Measurements from ENCODE around the gene DNAL1.

Gene DNAL1

DNA sequence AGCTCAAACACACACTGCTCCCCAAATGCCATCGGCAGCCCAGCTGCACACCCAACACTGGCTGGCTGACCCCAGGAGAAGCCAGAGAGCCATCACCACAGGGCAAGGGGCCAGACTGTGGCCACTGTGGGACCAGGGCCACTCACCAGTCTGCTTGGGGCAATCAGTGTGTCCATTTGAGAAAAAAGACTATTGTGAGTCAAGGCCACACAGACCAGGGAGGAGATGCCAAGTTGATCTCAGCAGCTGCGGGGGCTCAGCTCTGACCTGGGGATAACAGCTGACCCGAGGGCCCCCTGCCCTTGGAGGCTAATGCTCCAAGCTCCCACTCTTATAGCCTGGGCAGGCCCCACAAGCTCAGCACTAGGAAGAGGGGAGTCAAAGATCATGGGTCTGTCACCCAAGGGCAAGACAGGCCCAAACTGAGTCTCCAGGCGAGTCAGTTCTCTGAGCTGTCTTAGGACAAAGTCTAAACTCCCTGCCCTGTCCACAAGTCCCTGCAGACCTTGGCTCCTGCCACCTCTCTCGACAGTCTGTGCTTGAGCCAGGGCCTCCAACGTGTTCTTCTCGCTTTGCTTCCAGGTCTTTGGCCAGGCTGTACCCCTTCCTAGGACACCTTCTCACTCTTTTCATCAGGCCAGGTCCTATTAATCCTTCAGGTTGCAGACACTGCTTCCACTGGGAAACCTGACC lies 99.5 kb downstream of the DNAL1 start:
- no peak for DNase-seq (ENCODE audit: low spot score)

DNA sequence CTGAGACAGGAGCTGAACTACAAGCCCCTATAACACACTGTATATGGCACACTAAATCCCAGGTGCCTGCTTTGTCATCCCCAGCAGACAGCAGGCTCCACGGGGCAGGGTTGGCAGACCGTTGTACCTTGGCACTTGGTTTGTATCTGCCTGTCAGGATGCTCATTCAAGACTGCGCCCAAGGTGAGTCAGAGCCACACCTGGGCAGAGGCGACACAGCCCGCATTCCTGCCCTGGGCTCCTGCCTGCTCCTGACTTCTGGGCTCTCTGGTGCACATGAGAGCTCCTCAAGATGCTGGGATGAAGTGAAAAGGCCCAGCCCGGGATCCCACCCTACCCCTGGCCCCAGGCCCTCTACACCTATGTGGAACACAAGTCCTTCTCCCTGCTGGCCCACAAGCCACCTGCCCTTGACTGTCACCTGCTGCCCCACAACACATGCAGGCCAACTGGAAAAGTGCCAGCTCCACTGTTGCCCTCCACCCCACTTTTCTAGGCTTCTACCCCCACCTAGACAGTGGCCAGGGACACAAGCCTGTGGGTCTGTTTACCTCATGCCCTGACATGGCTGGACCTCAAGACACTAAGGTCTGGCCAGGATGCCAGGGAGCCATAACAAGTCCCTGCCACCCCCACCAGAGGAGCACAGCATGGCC lies 100.2 kb downstream of the DNAL1 start:
- DNase-seq (ENCODE audit: low spot score): no peak

DNA sequence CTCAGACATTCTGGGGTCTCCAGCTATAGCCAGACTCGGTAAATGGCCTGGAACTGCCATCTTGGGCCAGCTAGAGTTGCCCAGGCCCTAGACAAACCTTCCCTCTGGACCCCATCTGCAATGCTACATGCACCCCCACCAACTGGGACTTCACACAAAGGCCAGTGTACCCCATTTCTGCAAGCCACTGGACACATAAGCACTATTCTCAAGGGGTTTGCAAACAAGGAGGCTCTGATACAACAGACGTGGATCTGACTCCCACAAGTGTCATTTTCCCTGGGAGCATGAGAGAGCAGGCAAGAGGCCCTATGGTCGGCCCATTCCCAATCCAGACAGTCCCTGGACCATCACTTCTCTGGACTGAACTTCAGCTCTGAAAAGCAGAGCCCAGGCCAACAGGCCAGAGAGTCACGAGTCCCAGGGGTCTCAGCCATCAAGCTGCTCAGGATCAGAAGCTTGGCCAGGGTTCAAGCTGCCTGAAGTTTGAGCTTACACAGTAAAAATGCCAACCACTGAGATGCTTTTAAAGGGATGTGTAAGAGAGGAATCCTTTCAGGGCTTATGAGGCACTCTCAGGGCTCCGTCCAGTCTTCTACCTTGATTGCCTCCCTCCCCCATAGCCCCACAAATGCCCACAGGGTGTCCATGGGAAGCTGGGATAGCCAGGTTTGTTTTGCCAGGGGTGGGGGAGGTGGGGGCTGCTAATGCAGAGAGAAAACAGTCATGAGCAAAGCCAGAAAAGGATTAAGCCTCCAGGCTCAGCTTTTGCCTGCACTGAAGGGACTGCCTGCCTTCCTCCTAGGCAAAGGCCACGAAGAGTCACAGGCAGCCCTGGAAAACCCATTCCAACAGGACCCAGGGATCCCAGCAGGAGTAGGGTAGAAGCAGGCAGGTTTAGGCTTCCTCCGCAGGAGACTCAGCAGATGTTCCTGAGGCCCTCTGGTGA lies 101.1 kb downstream of the DNAL1 start:
- no peak for DNase-seq (ENCODE audit: low spot score)

DNA sequence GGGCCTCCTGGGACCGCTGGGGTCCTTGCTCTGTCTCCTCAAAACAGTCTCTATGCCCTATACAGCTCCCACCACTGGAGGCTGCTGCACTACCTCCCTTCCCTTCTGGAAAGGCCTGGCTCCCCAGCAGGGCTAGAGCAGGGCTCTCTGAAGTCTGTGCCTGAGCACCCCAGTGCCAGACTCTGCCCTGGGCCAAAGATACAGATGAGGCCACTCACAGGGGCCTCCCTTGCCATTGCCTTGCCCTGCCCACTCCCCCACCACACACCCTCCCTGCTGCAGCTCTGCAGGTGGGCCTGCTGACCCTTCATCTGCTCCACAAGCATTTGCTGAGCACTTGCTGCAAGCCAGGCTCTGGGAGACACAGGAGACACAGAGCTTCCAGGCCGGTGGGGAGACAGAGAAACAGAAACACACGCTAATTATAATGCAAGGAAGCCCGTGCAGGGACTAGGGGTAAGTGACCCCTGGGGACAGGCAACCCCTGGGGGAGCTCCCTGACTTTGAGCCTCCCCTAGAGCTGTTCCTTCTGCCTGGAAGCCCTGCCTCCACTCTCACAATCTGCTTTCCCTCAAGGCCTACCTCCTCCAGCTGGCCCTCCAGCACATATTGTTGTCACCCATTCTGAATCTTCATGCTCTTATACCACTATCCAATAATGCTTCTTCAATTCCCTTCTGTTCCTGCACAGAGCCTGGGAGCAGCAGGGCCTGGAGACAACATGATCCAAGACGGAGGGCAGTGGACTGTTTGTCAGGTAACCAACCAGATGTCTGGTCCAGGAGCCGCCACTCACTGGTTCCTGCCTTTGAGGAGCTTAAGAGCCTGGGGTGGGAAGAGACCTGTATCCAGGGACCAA lies 102.0 kb downstream of the DNAL1 start:
- DNase-seq (ENCODE audit: low spot score): no peak

DNA sequence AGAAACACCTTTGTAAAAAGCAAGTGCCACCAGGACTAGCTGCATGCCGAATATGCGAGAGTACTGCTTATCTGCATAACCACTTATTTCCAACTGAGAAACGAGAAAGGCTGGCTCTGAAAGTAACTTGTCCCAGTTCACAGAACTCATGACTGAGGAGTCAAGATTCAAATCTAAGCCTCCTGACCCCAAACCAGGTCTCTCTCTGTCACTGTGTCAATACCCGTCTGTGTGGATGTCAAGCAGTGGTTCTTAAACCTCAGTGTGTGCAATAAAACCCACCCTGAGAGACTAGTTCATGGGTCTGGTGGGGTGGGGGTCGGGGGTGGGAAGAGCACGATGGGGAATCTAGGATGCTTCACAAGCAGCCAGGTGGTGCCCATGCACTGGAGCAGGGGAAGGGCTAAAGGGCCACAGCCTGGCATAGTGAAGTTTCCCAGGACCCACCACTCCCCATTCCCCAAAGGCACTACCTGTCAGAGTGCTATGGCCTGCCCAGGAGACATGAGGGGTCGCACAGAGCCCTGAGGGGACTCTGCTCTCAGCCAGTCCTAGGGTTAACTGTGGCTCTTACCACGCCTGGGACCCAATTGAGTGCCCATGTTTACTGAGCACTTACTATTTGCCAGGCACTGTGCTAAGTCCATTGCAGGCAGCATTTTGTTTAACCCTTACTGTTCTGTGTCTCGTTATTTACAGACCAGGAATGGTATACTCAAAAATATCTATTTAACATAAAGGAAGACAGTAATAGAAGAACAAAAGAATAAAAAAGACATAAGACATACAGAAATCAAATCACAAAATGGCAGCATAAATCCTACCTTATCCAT lies 102.8 kb downstream of the DNAL1 start:
- no peak for DNase-seq (ENCODE audit: low spot score)

DNA sequence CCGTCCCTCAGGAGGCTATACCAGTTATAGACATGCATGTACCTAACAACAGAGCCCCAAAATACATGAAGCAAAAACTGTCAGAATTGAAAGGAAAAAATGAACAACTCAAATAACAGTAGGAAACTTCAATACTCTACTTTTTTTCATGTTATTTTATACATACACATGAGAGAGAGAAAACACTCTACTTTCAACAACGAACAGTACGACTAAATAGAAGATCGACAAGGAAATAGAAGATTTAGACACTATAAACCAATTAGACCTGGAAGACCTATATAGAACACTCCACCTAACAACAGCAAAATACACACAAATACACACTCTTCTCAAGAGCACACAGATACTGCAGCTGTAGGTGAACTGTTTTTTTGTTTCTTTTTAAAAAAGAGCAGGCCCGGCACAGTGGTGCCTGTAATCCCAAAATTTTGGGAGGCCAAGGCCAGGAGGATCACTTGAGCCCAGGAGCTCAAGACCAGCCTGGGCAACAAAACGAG lies 104.1 kb downstream of the DNAL1 start:
- DNase-seq (ENCODE audit: low spot score): no peak

DNA sequence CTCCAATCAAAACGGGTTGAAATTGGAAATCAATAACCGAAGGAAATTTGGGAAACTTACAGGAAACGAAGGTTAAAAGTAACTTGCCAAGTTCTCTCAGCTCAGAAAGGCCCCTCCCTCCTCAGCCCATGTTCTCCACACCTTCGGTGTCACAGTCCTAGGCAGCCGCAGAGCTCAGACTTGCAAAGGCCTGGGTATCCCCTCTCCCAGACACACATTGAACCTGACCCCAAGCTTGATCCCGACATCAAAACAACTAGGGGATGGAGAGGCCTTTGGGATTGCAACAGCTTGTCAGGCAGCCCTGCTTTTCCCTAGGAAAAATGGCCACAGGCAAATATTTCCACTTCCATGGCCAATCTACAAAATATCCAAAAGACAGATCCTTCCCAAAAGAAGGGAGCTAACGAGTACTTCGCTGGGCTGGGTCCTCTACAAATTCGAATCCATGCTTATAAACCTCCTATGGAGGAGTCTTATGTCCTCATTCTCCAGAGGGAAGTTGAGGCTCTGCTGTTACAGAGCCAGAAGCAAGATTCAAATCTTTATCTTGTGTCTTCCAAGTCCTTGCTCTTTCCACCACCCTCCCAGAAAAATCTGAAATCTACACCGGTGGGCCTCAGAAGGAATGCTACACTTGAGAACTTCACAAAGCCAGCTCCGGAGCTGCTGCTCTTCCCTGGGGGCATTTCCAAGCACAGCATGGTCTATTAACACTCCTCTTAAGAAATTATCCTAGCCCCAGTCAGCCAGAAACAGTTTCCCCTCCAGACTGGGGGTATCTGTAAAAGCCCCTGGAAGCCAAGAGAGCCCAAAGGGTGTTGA lies 105.1 kb downstream of the DNAL1 start:
- no peak for DNase-seq (ENCODE audit: low spot score)

DNA sequence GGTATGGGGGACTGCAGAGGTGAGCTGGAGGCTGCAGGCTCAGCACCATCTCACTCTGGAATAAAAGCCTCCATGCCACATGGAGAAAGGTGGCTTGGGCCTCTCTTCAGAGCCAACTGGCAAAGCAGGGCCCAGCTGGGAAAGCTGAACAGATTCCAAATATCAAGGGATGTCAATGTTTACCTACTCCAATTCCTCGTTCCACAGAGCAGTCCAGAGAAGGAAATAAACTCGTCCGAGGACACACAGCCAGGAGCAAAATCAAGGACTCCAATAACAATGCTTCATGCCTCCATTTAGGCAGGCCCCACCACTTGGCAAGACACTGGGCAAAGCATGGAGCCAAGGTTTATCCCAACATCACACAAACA lies 105.7 kb downstream of the DNAL1 start:
- no peak for DNase-seq (ENCODE audit: low spot score)

DNA sequence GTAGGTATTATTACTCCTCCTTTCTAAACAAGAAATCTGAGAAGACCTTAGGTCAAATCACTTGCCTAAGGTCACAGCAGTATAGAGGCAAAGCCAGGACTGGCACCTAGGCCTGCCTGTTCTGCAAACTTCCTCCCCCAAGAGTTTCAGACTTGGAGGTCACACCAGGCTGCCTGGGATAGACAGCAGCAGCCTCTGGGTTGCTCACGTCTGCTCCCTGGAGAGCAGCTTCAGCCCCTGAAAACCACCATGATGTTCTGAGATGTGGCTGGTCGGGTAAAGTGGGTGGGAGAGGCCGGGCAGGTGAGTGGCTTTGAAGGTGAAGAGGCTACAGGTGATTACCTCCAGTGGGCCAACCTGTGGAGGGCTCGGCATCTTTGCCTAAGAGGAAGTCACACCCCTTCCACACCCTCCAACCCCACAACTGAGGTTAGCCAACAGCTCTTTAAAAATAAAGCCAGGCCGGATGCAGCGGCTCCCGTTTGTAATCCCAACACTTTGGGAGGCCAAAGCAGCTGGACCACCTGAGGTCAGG lies 106.4 kb downstream of the DNAL1 start:
- no peak for DNase-seq (ENCODE audit: low spot score)

DNA sequence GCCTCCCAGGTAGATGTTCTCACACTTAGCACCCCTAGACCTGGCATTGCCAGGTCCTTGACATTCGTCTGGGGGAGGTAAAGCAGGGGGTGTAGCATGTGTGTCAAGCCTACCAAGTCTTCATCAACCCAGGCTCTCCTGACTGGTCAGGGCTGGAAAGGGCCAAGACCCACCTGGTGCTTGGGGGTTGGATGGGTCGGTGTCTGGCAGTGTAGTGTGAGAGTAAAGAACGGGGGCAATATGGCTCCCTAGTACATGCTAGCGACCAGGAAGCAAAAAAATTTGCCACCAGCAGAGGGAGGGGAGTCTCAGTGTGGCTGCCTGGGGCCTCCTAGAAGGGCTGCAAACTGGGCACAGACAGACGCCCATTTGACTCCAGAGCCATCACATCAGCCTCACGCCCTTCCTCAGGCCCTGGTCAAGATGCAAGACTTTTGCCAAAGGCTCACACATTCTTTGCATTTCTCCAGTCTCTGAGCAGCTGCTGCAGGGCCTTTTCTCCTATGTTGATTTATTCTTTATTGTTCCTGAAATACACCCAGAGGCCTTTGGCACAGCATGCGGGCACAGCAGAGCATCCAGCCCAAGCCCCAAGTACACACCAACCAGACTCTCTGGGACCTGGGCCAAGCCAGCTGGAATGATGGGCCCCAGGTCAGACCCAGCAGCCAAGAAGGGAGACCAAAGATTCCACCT lies 107.7 kb downstream of the DNAL1 start:
- DNase-seq (ENCODE audit: low spot score): peak; percentile 55
